HS-27A (cell line): ENCODE data around the gene MRPS12.

Source experiments
- DNase-seq: peaks from one replicate; pipeline ENCODE4 v3.0.0-alpha.2; 2012; ENCODE audit warnings: low read depth, missing footprints

Gene MRPS12

DNA sequence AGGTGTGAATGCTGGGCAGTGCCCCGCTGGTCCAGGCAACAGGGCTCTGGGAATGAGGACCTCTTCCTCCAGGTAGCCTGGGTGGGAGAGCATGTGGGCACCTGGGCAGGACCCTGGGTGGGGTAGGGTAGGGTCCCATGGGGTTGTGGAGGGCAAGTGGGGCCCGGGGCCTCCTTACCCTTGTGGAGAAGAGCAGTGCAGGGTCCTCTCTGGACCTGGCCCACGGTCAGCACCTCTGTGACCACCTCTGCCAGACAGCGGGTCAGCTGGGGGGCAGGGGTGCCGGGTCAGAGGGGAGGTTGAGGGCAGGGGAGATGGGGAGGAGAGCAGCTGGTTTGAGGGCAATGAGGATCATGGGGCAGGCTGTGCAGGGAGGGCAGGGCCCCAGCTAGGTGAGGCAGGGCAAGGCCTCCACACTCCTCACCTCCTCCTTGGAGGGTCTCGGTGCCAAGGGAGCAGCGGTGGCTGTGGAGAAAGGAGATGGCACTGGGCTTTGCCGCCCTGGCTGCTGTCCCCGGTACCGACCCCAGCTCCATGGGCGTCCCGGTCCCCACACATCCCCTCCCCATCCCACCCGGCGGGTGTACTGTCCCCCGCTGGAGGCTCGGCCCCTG, 19.2 kb upstream of the MRPS12 start:
- no peak for DNase-seq

GRCh38 chr19:38912600-38913514, 17.9 kb upstream of the MRPS12 start:
- DNase-seq, result no peak

- DNase-seq, result no peak
These were observed 16.8 kb upstream of the MRPS12 start for GRCh38 chr19:38913958-38914357.

DNA sequence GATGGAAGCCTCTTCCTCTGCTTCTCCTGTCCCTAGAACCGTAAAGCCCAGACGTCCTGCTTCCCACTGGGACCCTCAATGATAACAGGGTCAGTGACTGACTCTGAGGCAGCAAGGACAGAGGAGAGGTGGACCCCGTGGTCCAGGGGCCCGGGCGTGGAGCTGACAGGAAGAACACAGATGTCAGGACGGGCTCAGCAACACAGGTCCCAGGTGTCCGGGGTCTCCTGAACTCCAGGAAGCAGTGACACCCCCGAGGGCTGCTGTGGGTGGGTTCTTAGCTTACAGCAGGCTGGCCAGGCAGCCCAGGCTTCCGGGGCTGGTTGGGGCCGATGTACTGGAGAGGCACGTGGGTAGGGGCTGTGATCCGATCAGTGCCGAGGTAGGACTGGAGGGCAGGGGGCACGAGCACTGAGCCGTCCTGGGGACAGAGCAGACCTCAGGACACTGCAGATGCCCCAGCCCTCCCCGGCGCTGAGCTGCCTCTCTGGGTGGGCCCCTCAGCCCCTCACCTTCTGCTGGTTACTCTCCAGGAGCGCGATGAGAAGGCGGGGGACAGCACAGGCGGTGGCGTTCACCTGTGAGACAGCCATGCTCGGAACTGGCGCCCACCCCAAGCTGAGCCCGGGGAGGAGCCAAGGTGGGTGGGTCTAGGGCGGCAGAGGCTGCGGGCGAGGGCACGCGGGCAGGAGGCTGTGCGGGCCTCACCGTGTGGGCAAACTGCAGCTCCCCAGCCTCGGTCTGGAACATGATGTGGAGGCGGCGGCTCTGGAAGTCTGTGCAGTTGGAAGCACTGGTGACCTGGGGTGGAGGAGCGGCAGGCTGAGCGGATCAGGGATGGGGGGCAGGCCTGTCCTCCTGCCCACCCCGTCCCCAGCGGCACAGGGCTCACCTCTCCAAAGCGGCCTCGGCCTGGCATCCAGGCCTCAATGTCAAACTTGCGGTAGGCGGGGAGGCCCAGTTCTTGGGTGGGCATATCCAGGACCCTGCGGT, 15.1 kb upstream of the MRPS12 start:
- DNase-seq, result no peak

DNA sequence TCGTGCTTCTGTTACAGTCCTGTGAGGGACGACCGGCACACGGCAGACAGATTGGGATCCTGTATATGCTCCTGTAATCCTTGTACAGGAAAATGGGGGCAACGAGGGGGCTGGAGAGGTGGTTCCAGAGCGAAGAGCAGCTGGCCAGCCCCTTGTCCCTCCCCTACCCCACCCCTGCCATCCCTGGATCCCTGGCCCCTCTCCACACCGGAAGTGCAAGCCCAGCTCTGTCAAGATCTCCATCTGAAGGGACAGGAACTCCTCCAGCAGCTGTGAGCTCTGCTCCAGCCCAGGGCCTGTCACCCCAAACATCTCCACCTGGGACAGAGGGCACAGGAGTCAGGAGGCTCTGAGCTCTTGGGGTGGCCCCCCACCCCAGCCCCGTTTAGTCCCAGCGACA, 13.2 kb upstream of the MRPS12 start:
- no peak for DNase-seq

- no peak for DNase-seq
These were observed 12.7 kb upstream of the MRPS12 start for GRCh38 chr19:38917921-38918491.

GRCh38 chr19:38918526-38918925, 12.2 kb upstream of the MRPS12 start:
- no peak for DNase-seq

DNA sequence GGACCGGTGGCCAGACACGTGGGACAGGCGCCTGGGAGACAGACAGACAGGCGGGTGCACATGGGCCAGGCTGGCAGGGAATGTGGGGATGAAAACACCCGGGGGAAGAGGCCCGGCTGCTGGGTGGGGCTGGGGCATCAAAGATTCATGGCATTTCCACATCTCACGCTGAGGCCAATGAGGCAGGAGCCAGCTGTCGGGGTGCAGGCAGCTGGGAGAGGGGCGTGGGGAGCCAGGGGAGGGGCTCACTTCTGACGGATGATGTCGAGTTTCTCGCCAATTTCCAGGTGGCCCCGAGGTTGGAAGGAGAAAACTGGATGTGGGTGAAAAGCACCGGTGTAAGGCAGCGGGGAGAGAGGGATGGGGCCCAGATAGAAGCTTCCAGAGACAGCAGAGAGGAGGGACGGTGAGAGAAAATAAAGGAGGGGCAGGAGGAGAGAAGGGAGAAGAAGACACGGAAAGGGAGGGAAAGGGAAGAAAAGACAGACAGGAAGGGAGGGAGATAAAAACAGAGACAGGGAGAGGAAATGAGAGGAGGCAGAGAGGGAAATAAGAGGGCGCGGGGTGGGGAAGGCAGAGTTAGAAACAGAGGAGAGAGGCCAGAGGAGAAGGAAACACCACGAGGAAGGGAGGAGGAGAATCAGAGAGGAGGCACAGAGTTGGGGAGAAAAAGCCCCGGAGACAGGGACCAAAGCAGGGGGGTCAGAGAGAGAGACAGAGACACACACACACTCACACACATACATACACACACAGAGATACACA, 10.7 kb upstream of the MRPS12 start:
- DNase-seq, result no peak

- no peak for DNase-seq
These were observed 9.9 kb upstream of the MRPS12 start for GRCh38 chr19:38920602-38921419.

DNA sequence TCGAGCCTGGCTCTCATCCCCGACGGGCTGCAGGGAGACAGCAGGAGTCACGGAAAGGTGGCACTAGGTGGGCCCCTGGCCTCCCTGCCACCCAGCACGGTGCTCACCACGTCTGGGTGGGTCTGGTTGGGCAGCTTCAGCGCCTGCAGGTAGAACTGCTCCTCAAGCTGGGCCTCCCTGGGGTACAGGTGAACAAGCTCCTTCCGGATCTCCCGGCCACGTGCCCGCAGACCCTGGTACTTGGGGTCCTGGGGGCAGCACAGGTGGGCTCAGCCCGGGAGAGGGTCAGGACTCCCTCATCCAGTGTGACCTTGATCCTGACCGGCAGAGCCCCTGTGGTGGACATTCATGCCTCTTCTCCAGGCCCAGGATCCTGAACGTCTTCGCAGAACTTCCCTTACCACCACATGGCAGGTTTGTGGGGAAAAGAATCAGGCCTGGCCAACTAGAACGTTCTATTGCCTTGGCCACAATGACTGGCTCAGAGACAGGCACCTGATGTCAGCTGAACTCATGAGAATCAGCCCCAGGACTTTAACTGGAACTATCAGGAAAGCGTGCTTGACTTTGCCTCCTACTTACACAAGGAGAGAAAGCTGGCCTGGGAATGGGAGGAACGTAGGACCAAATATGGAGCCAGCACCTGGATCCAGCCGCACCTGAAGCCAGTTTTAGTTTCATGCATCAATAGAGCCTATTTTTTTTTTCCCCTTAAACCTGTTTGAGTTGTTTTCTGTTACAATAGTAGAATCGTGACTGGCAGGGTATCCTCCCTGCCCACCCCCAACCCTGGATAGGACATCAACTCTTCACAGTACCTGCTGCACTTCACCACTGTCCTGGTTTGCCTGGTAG, 9.1 kb upstream of the MRPS12 start:
- no peak for DNase-seq

- no peak for DNase-seq
These were observed 8.3 kb upstream of the MRPS12 start for GRCh38 chr19:38922482-38922881.

GRCh38 chr19:38924388-38924787, 6.4 kb upstream of the MRPS12 start:
- DNase-seq, result no peak

DNA sequence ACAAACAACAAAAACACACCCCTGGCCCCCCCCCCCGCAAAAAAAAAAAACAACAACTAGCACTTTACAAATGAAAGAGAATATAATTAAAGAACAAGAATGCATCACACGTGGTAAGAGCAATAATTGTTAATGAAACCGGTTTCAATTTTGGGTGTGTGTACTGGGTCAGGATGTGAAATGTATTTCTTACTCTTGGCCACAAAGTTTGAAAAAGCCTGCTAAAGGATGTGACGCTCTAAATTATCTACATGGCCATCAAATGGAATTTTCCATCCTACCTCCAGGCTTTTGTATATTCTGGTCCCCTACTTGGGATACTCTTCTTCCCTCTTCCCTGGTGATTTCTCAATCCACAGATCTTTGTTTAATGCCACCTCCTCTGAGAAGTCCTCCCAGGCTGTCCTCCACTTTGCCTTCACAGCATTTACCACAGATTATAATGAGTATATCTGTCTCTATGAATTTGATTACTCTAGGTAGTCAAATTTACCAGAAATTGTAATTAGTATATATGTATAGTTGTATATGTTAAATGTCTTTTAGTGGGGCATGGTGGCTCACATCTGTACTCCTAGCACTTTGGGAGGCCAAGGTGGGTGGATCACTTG, 2.2 kb upstream of the MRPS12 start:
- no peak for DNase-seq

DNA sequence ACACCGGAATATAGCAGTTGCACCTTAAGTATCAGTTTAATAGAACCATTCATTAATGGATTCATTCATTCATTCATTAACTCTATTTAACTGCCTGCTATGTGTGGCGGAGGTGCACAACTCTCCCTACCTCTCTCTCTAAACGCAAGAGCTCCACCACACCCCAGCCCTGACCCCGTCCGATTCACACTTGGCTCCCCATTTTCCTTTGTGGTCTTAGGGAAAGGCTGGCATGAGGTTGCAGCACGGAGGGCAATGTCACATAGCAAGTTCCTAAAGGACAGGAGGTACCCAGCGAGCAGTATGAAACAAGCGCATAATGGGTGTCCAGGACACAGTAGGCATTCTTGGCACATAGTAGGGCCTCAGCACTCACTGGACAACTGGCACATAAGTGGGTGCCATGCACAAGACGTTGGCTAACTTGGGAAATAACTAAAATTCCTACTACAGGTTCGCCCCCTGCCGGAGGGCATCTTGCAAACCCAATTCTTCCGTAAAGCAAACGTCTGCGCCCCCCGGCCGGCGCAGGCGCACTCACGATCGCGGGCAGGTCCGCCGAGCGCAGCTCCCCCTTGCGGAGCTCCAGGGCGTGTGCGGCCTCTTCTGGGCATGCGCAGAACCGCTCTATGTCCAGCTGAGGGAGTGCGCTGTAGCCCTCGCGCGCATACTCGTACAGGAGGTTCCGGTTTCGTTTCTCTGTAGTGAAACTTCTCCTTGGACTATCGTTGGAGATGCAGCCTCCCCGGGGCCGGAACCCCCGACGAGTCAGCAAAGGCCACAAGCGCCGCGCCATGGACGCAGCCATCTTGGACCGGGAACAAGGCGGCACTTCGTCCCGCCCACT, 592 bp upstream of the MRPS12 start, which contains the start of gene SARS2:
TSS of gene SARS2 (minus strand) at position 835 of the 847 bp plus-strand sequence. CDS start at position 808, 27 bp downstream.
- DNase-seq, result peak; percentile 94

DNA sequence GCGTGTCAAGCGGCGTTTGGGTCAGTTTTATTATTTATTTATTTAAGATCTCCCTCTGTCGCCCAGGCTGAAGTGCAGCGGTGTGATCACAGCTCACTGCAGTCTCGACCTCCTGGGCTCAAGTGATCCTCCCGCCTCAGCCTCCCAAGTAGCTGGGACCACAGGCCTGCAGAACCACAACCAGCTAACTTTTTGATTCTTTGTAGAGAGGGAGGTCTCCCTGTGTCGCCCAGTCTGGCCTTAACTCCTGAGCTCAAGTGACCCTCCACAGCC, 713 bp downstream of the MRPS12 start:
- DNase-seq, result no peak

GRCh38 chr19:38932425-38933179, 1.9 kb downstream of the MRPS12 start:
- peak; percentile 20 for DNase-seq

DNA sequence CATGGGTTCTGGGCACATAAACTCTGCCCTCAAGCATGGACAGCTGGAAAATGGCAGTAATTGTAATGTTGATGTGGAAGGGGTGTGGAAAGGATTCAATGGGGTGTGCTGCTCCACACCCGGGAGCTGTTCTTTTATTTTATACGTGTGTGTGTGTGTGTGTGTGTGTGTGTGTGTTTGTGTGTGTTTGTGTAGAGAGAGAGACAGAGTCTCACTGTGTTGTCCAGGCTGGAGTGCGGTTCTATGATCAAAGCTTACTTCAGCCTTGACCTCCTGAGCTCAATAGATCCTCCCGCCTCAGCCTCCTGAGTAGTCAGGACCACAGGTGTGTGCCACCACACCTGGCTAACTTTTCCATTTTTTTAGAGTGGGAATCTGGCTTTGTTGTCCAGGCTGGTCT, 2.8 kb downstream of the MRPS12 start:
- no peak for DNase-seq
